ENCODE data around the gene MACROD2.

Gene MACROD2

GRCh38 chr20:14178952-14179351, 183.6 kb downstream of the MACROD2 start:
- no peaks in the 10 kb centered on the region for H3K4me1 ChIP-seq (ENCODE audit: control insufficient read depth, insufficient read depth, low read length)
- H3K27ac ChIP-seq (ENCODE audit: low read length) = no peak overlapping the region
- no peak overlapping the region for H3K4me3 ChIP-seq (ENCODE audit: low read length in 2 of 2)
- peaks cover 9 to 13% of the 10 kb centered on the region in 2 donors for H3K9me3 ChIP-seq (ENCODE audit: control insufficient read depth in 2 of 2, low read length in 2 of 2)
- H3K27me3 ChIP-seq (ENCODE audit: control insufficient read depth in 1 of 2, insufficient read depth in 2 of 2, low read length in 2 of 2) = no peaks in the 10 kb centered on the region
- no peak overlapping the region for H3K9ac ChIP-seq (ENCODE audit: low read length in 2 of 2)
- no peaks in the 10 kb centered on the region for H3K36me3 ChIP-seq (ENCODE audit: control insufficient read depth in 2 of 2, insufficient read depth in 2 of 2, low read length in 2 of 2)

DNA sequence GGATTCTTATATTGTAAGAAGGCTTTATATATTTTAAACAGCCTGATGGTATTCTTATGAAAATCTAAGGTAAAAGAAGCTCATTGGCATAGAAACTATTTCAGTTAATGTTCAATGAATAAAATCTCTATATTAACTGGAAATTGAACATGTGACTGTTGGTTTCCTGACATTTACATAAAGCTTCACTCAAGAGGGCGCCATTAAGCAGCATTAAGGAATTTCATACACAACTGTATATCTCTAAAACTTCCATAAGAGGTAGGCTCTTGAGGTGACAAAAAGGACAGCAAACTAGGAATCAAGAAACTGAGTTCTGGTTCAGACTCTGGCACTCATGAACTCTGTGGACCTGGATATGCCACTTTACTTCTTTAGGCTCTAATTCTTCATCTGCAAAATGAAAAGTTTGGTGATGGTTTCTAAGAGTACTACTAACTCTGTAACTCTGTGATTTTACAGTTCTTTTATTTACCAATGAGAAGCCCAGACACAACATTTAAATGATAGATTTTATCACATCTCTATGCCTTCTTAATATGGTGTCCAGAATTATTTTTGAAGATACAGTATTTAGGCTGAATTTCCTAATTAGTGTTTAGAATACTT, 194.6 kb downstream of the MACROD2 start:
- Histone ChIP-seq H3K27ac (ENCODE audit: low read length) (no peak overlapping the region), H3K4me3 (ENCODE audit: low read length in 2 of 2) (no peak overlapping the region), H3K9ac (ENCODE audit: low read length in 2 of 2) (no peak overlapping the region), H3K9me3 (ENCODE audit: control insufficient read depth in 2 of 2, low read length in 2 of 2) (no peaks in the 10 kb centered on the region), H3K27me3 (ENCODE audit: control insufficient read depth in 1 of 2, insufficient read depth in 2 of 2, low read length in 2 of 2) (peaks cover 0 to 2% of the 10 kb centered on the region in 2 donors), H3K4me1 (ENCODE audit: control insufficient read depth, insufficient read depth, low read length) (no peaks in the 10 kb centered on the region), H3K36me3 (ENCODE audit: control insufficient read depth in 2 of 2, insufficient read depth in 2 of 2, low read length in 2 of 2) (no peaks in the 10 kb centered on the region)

DNA sequence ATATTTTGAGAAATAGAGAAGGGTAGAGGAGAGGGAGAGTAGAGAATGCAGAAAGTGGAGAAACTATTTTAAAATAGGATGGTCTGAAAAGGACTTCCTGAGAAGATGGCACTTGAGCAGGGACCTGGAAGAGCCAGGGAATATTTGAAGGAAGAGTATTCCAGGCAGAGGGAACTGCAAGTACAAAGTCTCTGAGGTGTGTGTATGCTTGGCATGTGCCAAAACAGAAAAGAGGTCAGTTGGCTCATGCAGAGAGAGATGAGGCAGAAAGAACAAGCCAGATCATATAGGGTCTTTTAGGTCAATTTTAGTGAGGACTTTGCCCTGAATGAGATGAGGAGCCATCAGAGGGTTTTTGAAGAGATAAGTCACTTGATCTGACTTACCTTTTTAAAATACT, 196.2 kb downstream of the MACROD2 start:
- Histone ChIP-seq H3K4me3 (ENCODE audit: low read length in 2 of 2) (no peak overlapping the region), H3K27ac (ENCODE audit: low read length) (no peak overlapping the region), H3K27me3 (ENCODE audit: control insufficient read depth in 1 of 2, insufficient read depth in 2 of 2, low read length in 2 of 2) (peaks cover 0 to 2% of the 10 kb centered on the region in 2 donors), H3K4me1 (ENCODE audit: control insufficient read depth, insufficient read depth, low read length) (peaks cover 3% of the 10 kb centered on the region), H3K36me3 (ENCODE audit: control insufficient read depth in 2 of 2, insufficient read depth in 2 of 2, low read length in 2 of 2) (no peaks in the 10 kb centered on the region), H3K9me3 (ENCODE audit: control insufficient read depth in 2 of 2, low read length in 2 of 2) (no peaks in the 10 kb centered on the region), H3K9ac (ENCODE audit: low read length in 2 of 2) (no peak overlapping the region)

DNA sequence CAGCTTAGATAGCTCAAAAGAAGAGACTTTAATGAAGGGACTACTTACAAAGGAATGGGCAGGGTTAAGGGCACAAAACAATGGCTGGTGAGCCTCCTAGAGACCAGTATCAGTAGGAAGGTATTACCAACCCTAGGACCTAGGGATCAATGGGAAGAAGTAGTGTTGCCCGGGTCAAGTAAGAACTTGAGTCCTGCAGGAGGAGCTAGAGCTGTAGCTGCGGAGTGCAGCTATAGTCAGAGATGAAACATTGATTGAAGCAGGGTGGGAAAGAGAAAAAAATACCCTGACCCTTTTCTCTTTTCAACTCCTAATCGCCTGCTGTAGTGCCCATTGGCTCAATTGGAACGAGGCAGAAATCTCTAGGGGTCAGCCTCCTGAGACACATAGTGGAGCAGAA, 198.1 kb downstream of the MACROD2 start:
- H3K9me3 ChIP-seq (ENCODE audit: control insufficient read depth in 2 of 2, low read length in 2 of 2) = no peaks in the 10 kb centered on the region
- peaks cover 3% of the 10 kb centered on the region for H3K4me1 ChIP-seq (ENCODE audit: control insufficient read depth, insufficient read depth, low read length)
- no peaks in the 10 kb centered on the region for H3K36me3 ChIP-seq (ENCODE audit: control insufficient read depth in 2 of 2, insufficient read depth in 2 of 2, low read length in 2 of 2)
- no peak overlapping the region for H3K4me3 ChIP-seq (ENCODE audit: low read length in 2 of 2)
- no peak overlapping the region for H3K27ac ChIP-seq (ENCODE audit: low read length)
- H3K9ac ChIP-seq (ENCODE audit: low read length in 2 of 2) = no peak overlapping the region
- H3K27me3 ChIP-seq (ENCODE audit: control insufficient read depth in 1 of 2, insufficient read depth in 2 of 2, low read length in 2 of 2) = peaks cover 0 to 2% of the 10 kb centered on the region in 2 donors

- Histone ChIP-seq H3K9me3 (ENCODE audit: control insufficient read depth in 2 of 2, low read length in 2 of 2) (no peaks in the 10 kb centered on the region), H3K4me1 (ENCODE audit: control insufficient read depth, insufficient read depth, low read length) (peaks cover 3% of the 10 kb centered on the region), H3K27ac (ENCODE audit: low read length) (no peak overlapping the region), H3K4me3 (ENCODE audit: low read length in 2 of 2) (no peak overlapping the region), H3K27me3 (ENCODE audit: control insufficient read depth in 1 of 2, insufficient read depth in 2 of 2, low read length in 2 of 2) (peaks cover 0 to 2% of the 10 kb centered on the region in 2 donors), H3K36me3 (ENCODE audit: control insufficient read depth in 2 of 2, insufficient read depth in 2 of 2, low read length in 2 of 2) (no peaks in the 10 kb centered on the region), H3K9ac (ENCODE audit: low read length in 2 of 2) (no peak overlapping the region)
Observed at GRCh38 chr20:14193885-14194284, 198.6 kb downstream of the MACROD2 start.

DNA sequence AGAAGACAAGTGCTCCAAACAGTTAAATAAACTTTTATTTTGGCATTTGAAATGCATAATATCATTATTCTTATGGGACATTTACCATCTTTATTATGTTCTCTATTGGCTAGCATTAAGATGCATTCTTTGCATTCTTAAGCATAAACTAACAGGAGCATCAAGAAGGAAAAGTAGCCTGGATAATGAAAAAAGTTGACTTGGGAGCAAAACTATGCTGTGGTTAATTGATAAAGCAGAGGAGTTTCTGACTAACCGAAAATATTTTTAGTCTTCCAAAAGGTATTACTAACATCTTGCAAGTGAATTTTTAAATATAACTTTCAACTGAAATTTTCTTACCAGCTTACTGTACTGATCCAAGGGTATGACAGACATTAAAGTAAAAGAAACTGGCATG, 201.8 kb downstream of the MACROD2 start:
- Histone ChIP-seq H3K4me3 (ENCODE audit: low read length in 2 of 2) (no peak overlapping the region), H3K9ac (ENCODE audit: low read length in 2 of 2) (no peak overlapping the region), H3K36me3 (ENCODE audit: control insufficient read depth in 2 of 2, insufficient read depth in 2 of 2, low read length in 2 of 2) (no peaks in the 10 kb centered on the region), H3K4me1 (ENCODE audit: control insufficient read depth, insufficient read depth, low read length) (peaks cover 3% of the 10 kb centered on the region), H3K27me3 (ENCODE audit: control insufficient read depth in 1 of 2, insufficient read depth in 2 of 2, low read length in 2 of 2) (peaks cover 0 to 2% of the 10 kb centered on the region in 2 donors), H3K9me3 (ENCODE audit: control insufficient read depth in 2 of 2, low read length in 2 of 2) (no peaks in the 10 kb centered on the region), H3K27ac (ENCODE audit: low read length) (no peak overlapping the region)

- no peak overlapping the region for H3K4me3 ChIP-seq (ENCODE audit: low read length in 2 of 2)
- H3K27me3 ChIP-seq (ENCODE audit: control insufficient read depth in 1 of 2, insufficient read depth in 2 of 2, low read length in 2 of 2) = no peaks in the 10 kb centered on the region
- peaks cover 3% of the 10 kb centered on the region for H3K4me1 ChIP-seq (ENCODE audit: control insufficient read depth, insufficient read depth, low read length)
- no peak overlapping the region for H3K27ac ChIP-seq (ENCODE audit: low read length)
- no peaks in the 10 kb centered on the region for H3K9me3 ChIP-seq (ENCODE audit: control insufficient read depth in 2 of 2, low read length in 2 of 2)
- H3K36me3 ChIP-seq (ENCODE audit: control insufficient read depth in 2 of 2, insufficient read depth in 2 of 2, low read length in 2 of 2) = no peaks in the 10 kb centered on the region
- no peak overlapping the region for H3K9ac ChIP-seq (ENCODE audit: low read length in 2 of 2)
Observed at GRCh38 chr20:14198416-14198815, 203.1 kb downstream of the MACROD2 start.

GRCh38 chr20:14199111-14199510, 203.8 kb downstream of the MACROD2 start:
- Histone ChIP-seq H3K9ac (ENCODE audit: low read length in 2 of 2) (no peak overlapping the region), H3K9me3 (ENCODE audit: control insufficient read depth in 2 of 2, low read length in 2 of 2) (no peaks in the 10 kb centered on the region), H3K4me1 (ENCODE audit: control insufficient read depth, insufficient read depth, low read length) (peaks cover 3% of the 10 kb centered on the region), H3K36me3 (ENCODE audit: control insufficient read depth in 2 of 2, insufficient read depth in 2 of 2, low read length in 2 of 2) (no peaks in the 10 kb centered on the region), H3K4me3 (ENCODE audit: low read length in 2 of 2) (no peak overlapping the region), H3K27me3 (ENCODE audit: control insufficient read depth in 1 of 2, insufficient read depth in 2 of 2, low read length in 2 of 2) (no peaks in the 10 kb centered on the region), H3K27ac (ENCODE audit: low read length) (no peak overlapping the region)

GRCh38 chr20:14203657-14204056, 208.3 kb downstream of the MACROD2 start:
- Histone ChIP-seq H3K9me3 (ENCODE audit: control insufficient read depth in 2 of 2, low read length in 2 of 2) (no peaks in the 10 kb centered on the region), H3K36me3 (ENCODE audit: control insufficient read depth in 2 of 2, insufficient read depth in 2 of 2, low read length in 2 of 2) (no peaks in the 10 kb centered on the region), H3K27me3 (ENCODE audit: control insufficient read depth in 1 of 2, insufficient read depth in 2 of 2, low read length in 2 of 2) (no peaks in the 10 kb centered on the region), H3K4me1 (ENCODE audit: control insufficient read depth, insufficient read depth, low read length) (no peaks in the 10 kb centered on the region), H3K9ac (ENCODE audit: low read length in 2 of 2) (no peak overlapping the region), H3K4me3 (ENCODE audit: low read length in 2 of 2) (no peak overlapping the region), H3K27ac (ENCODE audit: low read length) (no peak overlapping the region)

DNA sequence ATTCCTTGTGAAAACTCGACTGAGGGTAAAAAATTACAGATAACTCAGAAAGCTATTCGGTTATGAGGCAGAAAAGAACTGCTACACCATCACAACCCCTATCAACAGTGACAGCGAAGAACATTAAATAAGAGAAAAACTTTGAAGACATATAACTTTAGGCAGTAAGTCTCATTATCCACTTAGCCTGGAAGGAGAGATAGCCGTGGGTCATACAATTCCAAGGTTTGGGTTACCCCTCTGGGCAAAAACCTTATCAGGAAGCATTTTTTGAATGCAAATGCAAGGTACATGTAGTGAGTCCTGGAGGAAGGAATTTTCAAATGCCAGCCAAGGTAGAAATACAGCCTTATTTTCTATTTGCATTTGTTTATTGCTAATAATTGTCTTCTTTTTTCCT, 212.3 kb downstream of the MACROD2 start:
- Histone ChIP-seq H3K4me3 (ENCODE audit: low read length in 2 of 2) (no peak overlapping the region), H3K9ac (ENCODE audit: low read length in 2 of 2) (no peak overlapping the region), H3K9me3 (ENCODE audit: control insufficient read depth in 2 of 2, low read length in 2 of 2) (no peaks in the 10 kb centered on the region), H3K27me3 (ENCODE audit: control insufficient read depth in 1 of 2, insufficient read depth in 2 of 2, low read length in 2 of 2) (no peaks in the 10 kb centered on the region), H3K36me3 (ENCODE audit: control insufficient read depth in 2 of 2, insufficient read depth in 2 of 2, low read length in 2 of 2) (no peaks in the 10 kb centered on the region), H3K4me1 (ENCODE audit: control insufficient read depth, insufficient read depth, low read length) (no peaks in the 10 kb centered on the region), H3K27ac (ENCODE audit: low read length) (no peak overlapping the region)

DNA sequence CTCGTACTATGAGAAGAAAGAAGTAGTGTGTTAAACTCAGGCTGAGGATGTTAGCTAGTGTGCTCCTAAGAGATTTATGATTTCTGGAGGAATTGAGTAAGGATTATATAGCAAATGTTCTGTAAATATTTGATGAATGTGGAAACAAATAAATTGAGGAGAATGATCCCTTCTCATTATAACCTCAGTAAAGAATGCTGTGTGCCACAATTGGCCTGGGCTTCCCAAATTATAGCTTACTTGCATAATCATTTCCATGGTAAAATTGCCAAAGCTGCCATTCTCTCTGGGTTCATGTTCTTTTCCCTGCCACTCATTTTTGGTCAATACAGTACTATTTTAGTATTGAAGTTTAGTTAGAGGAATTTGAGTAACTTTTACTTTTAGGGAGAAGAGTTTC, 213.6 kb downstream of the MACROD2 start:
- H3K9ac ChIP-seq (ENCODE audit: low read length in 2 of 2) = no peak overlapping the region
- H3K27me3 ChIP-seq (ENCODE audit: control insufficient read depth in 1 of 2, insufficient read depth in 2 of 2, low read length in 2 of 2) = no peaks in the 10 kb centered on the region
- no peaks in the 10 kb centered on the region for H3K9me3 ChIP-seq (ENCODE audit: control insufficient read depth in 2 of 2, low read length in 2 of 2)
- H3K27ac ChIP-seq (ENCODE audit: low read length) = no peak overlapping the region
- H3K36me3 ChIP-seq (ENCODE audit: control insufficient read depth in 2 of 2, insufficient read depth in 2 of 2, low read length in 2 of 2) = no peaks in the 10 kb centered on the region
- no peaks in the 10 kb centered on the region for H3K4me1 ChIP-seq (ENCODE audit: control insufficient read depth, insufficient read depth, low read length)
- no peak overlapping the region for H3K4me3 ChIP-seq (ENCODE audit: low read length in 2 of 2)
